Endothelial cell of umbilical vein (primary cell): ENCODE results near the gene PEMT.

ENCODE experiments used
- EZH2 ChIP-seq: IDR thresholded peaks from 2 replicates; pipeline ENCODE4 v1.6.1; 2012; ENCODE audit warnings: borderline replicate concordance, low read depth, mild to moderate bottlenecking, moderate library complexity, low read length, inconsistent platforms; ENCODE audit not compliant: severe bottlenecking
- FOS ChIP-seq: IDR thresholded peaks from 2 replicates; pipeline ENCODE4 v1.6.1; 2011; ENCODE audit warnings: mild to moderate bottlenecking, low read length, moderate library complexity, borderline replicate concordance; ENCODE audit not compliant: insufficient read depth
- JUN ChIP-seq: IDR thresholded peaks from 2 replicates; pipeline ENCODE4 v1.6.1; 2011; ENCODE audit warnings: borderline replicate concordance, low read depth; ENCODE audit not compliant: insufficient read length, insufficient read depth
- MYC ChIP-seq: IDR thresholded peaks from one replicate; pipeline ENCODE4 v1.6.1; 2011; ENCODE audit warnings: mild to moderate bottlenecking, low read depth, low read length
- POLR2A ChIP-seq: IDR thresholded peaks from 2 replicates; pipeline ENCODE4 v1.6.1; 2012; ENCODE audit warnings: low read depth, mild to moderate bottlenecking, control low read depth, low read length
- POLR2AphosphoS5 ChIP-seq: IDR thresholded peaks from 2 replicates; pipeline ENCODE4 v1.6.1; 2012; ENCODE audit warnings: low read depth, mild to moderate bottlenecking, control low read depth, low read length, moderate library complexity; ENCODE audit not compliant: insufficient read depth
- TF ChIP-seq, protein P1 (sequence below), 2 donors: IDR thresholded peaks; 1 replicate in 1 of 2; 2 replicates in 1 of 2; pipeline ENCODE4 v1.5.1; 2011; ENCODE audit warnings: low read length in 2 of 2, mild to moderate bottlenecking in 2 of 2, moderate library complexity in 2 of 2, control low read depth in 1 of 2, inconsistent platforms in 1 of 2, low read depth in 1 of 2; ENCODE audit not compliant: insufficient read depth in 1 of 2; ENCODE audit errors: extremely low read depth in 1 of 2
- TF ChIP-seq, protein P2 (sequence below): IDR thresholded peaks from 2 replicates; pipeline ENCODE4 v1.6.1; 2011; ENCODE audit not compliant: insufficient read depth, insufficient read length

DNA sequence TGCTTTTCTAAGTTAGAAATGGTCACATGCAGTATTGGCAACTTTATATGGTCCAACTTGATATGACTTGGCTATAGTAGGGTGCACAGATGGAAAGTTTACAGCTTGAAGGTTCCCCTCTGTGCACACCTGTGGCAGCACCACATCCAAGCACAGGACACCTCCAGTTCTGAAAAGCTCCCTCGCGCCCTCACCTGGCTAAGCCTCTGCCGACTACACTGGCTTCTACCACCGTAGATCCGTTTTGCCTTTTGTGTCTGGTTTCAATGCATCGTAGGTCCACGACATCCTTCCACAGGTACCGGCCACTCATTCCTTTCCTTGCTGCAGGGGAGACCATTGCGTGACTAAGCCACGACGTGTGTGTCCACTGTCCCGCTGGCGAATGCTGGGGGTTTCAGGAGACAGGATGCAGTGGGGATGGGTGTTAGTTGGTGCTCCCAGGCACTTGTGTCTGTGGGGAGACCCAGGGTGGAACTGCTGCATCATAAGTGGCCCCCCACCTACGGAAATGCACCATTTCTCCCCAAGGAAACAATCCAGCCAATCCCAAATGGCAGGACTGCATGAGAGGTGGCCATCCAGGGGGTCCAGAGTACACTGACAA is 90.4 kb downstream of the PEMT start:
- TF ChIP-seq, protein P1, sequence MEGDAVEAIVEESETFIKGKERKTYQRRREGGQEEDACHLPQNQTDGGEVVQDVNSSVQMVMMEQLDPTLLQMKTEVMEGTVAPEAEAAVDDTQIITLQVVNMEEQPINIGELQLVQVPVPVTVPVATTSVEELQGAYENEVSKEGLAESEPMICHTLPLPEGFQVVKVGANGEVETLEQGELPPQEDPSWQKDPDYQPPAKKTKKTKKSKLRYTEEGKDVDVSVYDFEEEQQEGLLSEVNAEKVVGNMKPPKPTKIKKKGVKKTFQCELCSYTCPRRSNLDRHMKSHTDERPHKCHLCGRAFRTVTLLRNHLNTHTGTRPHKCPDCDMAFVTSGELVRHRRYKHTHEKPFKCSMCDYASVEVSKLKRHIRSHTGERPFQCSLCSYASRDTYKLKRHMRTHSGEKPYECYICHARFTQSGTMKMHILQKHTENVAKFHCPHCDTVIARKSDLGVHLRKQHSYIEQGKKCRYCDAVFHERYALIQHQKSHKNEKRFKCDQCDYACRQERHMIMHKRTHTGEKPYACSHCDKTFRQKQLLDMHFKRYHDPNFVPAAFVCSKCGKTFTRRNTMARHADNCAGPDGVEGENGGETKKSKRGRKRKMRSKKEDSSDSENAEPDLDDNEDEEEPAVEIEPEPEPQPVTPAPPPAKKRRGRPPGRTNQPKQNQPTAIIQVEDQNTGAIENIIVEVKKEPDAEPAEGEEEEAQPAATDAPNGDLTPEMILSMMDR (IDR thresholded peaks at IDR 0.05; ENCODE audit: extremely low read depth in 1 of 2, insufficient read depth in 1 of 2, low read depth in 1 of 2, low read length in 2 of 2): no peak
- TF ChIP-seq POLR2A (no peak), FOS (no peak), JUN (no peak), POLR2AphosphoS5 (no peak), EZH2 (no peak), MYC (no peak)
- TF ChIP-seq, protein P2, sequence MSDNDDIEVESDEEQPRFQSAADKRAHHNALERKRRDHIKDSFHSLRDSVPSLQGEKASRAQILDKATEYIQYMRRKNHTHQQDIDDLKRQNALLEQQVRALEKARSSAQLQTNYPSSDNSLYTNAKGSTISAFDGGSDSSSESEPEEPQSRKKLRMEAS: no peak
